Glutamatergic neuron (in vitro differentiated cells): ENCODE results near the gene RPTOR. TPM values are rescaled to one million over a fixed set of nuclear protein-coding genes. Genes with fewer than 3 reads are reported as not detected.

Source experiments
- DNase-seq: peaks from one replicate; pipeline ENCODE4 v3.0.0; 2022
- H3K27ac Mint-ChIP-seq: one replicate; pipeline ENCODE4 v1.8.0; 2020; ENCODE audit warnings: mild to moderate bottlenecking, mixed read lengths, inconsistent platforms; ENCODE audit not compliant: unreplicated experiment
- H3K27me3 Mint-ChIP-seq: one replicate; pipeline ENCODE4 v1.8.0; 2020; ENCODE audit warnings: mild to moderate bottlenecking, moderate library complexity, mixed read lengths, inconsistent platforms; ENCODE audit not compliant: unreplicated experiment
- H3K36me3 Mint-ChIP-seq: one replicate; pipeline ENCODE4 v1.8.0; 2020; ENCODE audit warnings: mild to moderate bottlenecking, mixed read lengths, inconsistent platforms; ENCODE audit not compliant: unreplicated experiment
- H3K4me1 Mint-ChIP-seq: one replicate; pipeline ENCODE4 v1.8.0; 2020; ENCODE audit warnings: mild to moderate bottlenecking, low read depth, mixed read lengths, inconsistent platforms; ENCODE audit not compliant: unreplicated experiment
- H3K4me3 Mint-ChIP-seq: one replicate; pipeline ENCODE4 v1.8.0; 2020; ENCODE audit warnings: mild to moderate bottlenecking, mixed read lengths, inconsistent platforms; ENCODE audit not compliant: unreplicated experiment
- H3K9me3 Mint-ChIP-seq: one replicate; pipeline ENCODE4 v1.8.0; 2020; ENCODE audit warnings: mild to moderate bottlenecking, moderate library complexity, mixed read lengths, inconsistent platforms; ENCODE audit not compliant: unreplicated experiment
- CTCF ChIP-seq: fragments of 200-600 bp; sonication (generic); IDR thresholded peaks from one replicate; pipeline ENCODE4 v1.5.0; 2021; ENCODE audit not compliant: partially characterized antibody, unreplicated experiment
- total RNA-seq: library from RNA; stranded (reverse); fragmentation: NEBNext Ultra II Directional; extraction: Animal tissue kit (Norgen Biotek cat#: 25700); gene quantifications from one replicate; pipeline ENCODE4 v1.2.1, GENCODE V29; 2021; ENCODE audit not compliant: unreplicated experiment

Gene RPTOR
- total RNA-seq, 1 donor from 2014 or later = 39.8 TPM

- no peak for DNase-seq
- no peak for TF ChIP-seq CTCF
- Mint-ChIP-seq H3K27me3 (peaks cover 5% of the 10 kb centered on the region), H3K4me1 (peaks cover 11% of the 10 kb centered on the region), H3K36me3 (peaks cover 6% of the 10 kb centered on the region), H3K27ac (no peak overlapping the region), H3K4me3 (no peak overlapping the region), H3K9me3 (peaks cover 4% of the 10 kb centered on the region)
Observed at GRCh38 chr17:80851277-80851925, 306.8 kb downstream of the RPTOR start.

GRCh38 chr17:80852476-80853015, 307.9 kb downstream of the RPTOR start:
- Mint-ChIP-seq H3K9me3 (peaks cover 2% of the 10 kb centered on the region), H3K27me3 (peaks cover 2% of the 10 kb centered on the region), H3K36me3 (no peaks in the 10 kb centered on the region), H3K4me1 (peaks cover 11% of the 10 kb centered on the region), H3K27ac (no peak overlapping the region), H3K4me3 (no peak overlapping the region)
- no peak for TF ChIP-seq CTCF
- no peak for DNase-seq

GRCh38 chr17:80853076-80853475, 308.4 kb downstream of the RPTOR start:
- no peak for TF ChIP-seq CTCF

GRCh38 chr17:80854220-80854619, 309.6 kb downstream of the RPTOR start:
- Mint-ChIP-seq H3K36me3 (no peaks in the 10 kb centered on the region), H3K4me1 (peaks cover 10% of the 10 kb centered on the region), H3K4me3 (no peak overlapping the region), H3K27me3 (peaks cover 6% of the 10 kb centered on the region), H3K27ac (no peak overlapping the region), H3K9me3 (peaks cover 2% of the 10 kb centered on the region)
- DNase-seq = no peak
- TF ChIP-seq CTCF = no peak

More at GRCh38 chr17:80853076-80853475, 308.4 kb downstream of the RPTOR start:
- Mint-ChIP-seq H3K27ac (no peak overlapping the region), H3K4me1 (peaks cover 11% of the 10 kb centered on the region), H3K4me3 (no peak overlapping the region), H3K9me3 (peaks cover 2% of the 10 kb centered on the region), H3K27me3 (peaks cover 2% of the 10 kb centered on the region), H3K36me3 (no peaks in the 10 kb centered on the region)
- no peak for DNase-seq

GRCh38 chr17:80855196-80855947, 310.7 kb downstream of the RPTOR start:
- H3K27me3 Mint-ChIP-seq = peaks cover 7% of the 10 kb centered on the region
- DNase-seq = no peak
- H3K4me3 Mint-ChIP-seq = no peak overlapping the region
- peaks cover 11% of the 10 kb centered on the region for H3K4me1 Mint-ChIP-seq
- no peak for TF ChIP-seq CTCF
- no peaks in the 10 kb centered on the region for H3K36me3 Mint-ChIP-seq
- H3K9me3 Mint-ChIP-seq = peaks cover 2% of the 10 kb centered on the region
- no peak overlapping the region for H3K27ac Mint-ChIP-seq
